Stromal cell of bone marrow (primary cell): ENCODE measurements around the gene PDE10A.
A peak's percentile ranks its signal among the peaks of the same experiment; 100 is the strongest.

ENCODE experiments used
- DNase-seq: peaks from one replicate; pipeline ENCODE4 v3.0.0-alpha.2; 2012; ENCODE audit warnings: low read depth

Gene PDE10A

GRCh38 chr6:165389534-165389933 is 273.5 kb downstream of the PDE10A start:
- no peak for DNase-seq

GRCh38 chr6:165383323-165383722 is 279.7 kb downstream of the PDE10A start:
- DNase-seq: no peak

- DNase-seq: no peak
Observed at GRCh38 chr6:165376100-165376499, 286.9 kb downstream of the PDE10A start.

- DNase-seq: no peak
Observed at GRCh38 chr6:165365371-165365770, 297.7 kb downstream of the PDE10A start.

- DNase-seq: no peak
Observed at GRCh38 chr6:165345700-165346099, 317.3 kb downstream of the PDE10A start.

- DNase-seq: no peak
Observed at GRCh38 chr6:165340532-165340931, 322.5 kb downstream of the PDE10A start.

GRCh38 chr6:165325609-165326008 is 337.4 kb downstream of the PDE10A start:
- no peak for DNase-seq

GRCh38 chr6:165321555-165322145 is 341.4 kb downstream of the PDE10A start:
- no peak for DNase-seq

GRCh38 chr6:165321150-165321549 is 341.9 kb downstream of the PDE10A start:
- no peak for DNase-seq

- no peak for DNase-seq
Observed at GRCh38 chr6:165317723-165318122, 345.3 kb downstream of the PDE10A start.

- DNase-seq: peak; percentile 28
Observed at GRCh38 chr6:165308926-165309731, 353.9 kb downstream of the PDE10A start, which contains the start of gene C6orf118. TSS of gene C6orf118 (minus strand) at chr6:165309605. CDS start at chr6:165309586, 19 bp downstream.

GRCh38 chr6:165306955-165307354 is 356.1 kb downstream of the PDE10A start:
- no peak for DNase-seq

- DNase-seq: no peak
Observed at GRCh38 chr6:165301372-165302246, 361.4 kb downstream of the PDE10A start.

GRCh38 chr6:165300422-165300936 is 362.6 kb downstream of the PDE10A start:
- DNase-seq: no peak

- DNase-seq: no peak
Observed at GRCh38 chr6:165298875-165299274, 364.2 kb downstream of the PDE10A start.

GRCh38 chr6:165298402-165298801 is 364.6 kb downstream of the PDE10A start:
- no peak for DNase-seq

- DNase-seq: no peak
Observed at GRCh38 chr6:165292657-165293056, 370.4 kb downstream of the PDE10A start.
